GM21786 (cell line): Measurements from ENCODE around the gene GPR150.

Source experiments
- ATAC-seq: cut with Tn5 transposase; IDR thresholded peaks from one replicate; pipeline ENCODE4 v1.9.1; 2021; ENCODE audit not compliant: unreplicated experiment

Gene GPR150

DNA sequence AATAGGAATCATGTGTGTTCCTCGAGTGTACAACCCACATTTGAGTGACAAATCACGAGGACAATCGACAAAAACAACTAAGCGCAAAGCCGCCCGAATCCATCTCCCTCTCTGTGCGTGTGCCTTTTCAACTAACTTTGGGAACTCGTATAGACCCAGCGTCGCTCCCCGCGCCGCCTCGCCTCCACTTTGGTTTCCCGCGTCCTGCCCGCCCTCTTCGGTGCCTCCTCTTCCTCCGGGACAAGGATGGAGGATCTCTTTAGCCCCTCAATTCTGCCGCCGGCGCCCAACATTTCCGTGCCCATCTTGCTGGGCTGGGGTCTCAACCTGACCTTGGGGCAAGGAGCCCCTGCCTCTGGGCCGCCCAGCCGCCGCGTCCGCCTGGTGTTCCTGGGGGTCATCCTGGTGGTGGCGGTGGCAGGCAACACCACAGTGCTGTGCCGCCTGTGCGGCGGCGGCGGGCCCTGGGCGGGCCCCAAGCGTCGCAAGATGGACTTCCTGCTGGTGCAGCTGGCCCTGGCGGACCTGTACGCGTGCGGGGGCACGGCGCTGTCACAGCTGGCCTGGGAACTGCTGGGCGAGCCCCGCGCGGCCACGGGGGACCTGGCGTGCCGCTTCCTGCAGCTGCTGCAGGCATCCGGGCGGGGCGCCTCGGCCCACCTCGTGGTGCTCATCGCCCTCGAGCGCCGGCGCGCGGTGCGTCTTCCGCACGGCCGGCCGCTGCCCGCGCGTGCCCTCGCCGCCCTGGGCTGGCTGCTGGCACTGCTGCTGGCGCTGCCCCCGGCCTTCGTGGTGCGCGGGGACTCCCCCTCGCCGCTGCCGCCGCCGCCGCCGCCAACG lies at the start of gene GPR150:
GPR150 (plus strand) TSS at position 58 of the 840 bp plus-strand sequence; CDS start at position 247, 189 bp downstream.
- peak; percentile 53 for ATAC-seq

DNA sequence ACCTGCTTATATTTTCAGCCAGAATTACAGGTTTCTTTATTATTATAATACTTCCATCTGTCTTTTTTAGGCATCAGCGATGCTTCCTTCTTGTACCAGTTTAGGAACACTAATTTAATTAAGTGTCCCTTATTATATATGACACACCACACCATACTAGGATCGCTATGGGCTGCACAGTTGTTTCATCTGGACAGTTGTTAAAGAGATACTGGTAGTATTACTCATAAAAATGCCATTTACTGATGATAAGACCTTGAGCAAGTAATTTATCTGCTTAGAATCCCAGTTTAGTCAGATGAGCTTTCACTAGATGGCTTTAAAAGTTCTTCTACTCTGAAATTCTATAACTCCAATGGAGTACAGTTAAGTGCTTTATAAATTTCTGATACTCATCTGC lies 47.9 kb upstream of the GPR150 start:
- no peak for ATAC-seq

DNA sequence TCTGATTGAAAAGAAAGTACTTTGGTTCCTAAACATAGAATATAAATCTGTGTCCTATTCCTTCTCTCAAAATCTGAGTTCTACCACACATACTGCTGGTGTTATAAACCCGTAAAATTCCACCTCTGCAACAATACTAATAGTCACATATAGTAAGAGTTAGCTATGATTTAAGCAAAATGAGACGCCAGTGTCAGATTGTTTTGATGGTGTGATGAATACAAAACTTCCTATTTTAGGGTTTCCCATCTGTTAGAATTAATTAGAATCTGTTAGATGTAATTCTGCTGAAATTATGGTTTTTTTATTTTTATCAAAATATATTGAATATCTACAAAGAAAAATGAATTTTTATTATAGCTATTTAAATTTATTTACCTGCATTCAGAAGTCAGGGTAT lies 38.3 kb upstream of the GPR150 start:
- ATAC-seq: no peak

DNA sequence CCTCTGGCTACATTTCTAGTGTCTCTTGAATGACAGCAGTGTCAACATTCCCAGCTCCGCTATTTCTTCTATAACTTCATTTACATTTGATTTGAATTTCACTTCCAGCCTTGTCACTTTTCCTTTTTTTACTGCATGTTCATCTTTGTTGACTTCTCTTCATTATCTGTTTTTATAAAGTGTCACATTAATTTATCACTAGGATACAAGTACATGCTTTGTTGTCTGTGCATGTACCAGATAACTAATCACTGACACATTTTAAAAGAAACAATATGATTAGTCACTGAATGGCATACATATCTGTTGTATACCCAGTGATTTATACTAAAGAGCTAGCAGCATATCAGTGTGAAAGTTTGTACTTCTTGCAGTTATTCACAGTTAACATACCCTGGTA lies 35.9 kb upstream of the GPR150 start:
- ATAC-seq: no peak

DNA sequence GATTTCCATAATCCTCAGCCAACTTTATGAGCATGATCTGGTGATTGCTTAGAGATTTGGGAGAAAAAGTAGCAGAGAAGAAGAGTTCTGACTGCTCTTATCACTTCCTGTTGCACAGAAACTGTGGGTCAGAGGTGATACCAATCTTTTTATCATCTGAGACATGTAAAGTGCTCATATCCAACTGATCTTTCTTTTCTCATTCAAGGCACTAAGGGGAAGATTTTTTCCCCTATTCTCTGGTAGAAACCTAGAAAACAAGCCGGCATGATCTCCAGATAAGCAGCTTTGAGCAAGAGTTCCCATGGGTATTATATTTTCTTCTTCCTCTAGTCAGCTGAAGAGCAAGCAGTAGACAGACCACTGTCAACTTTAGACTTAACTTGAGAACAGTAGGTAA lies 29.0 kb upstream of the GPR150 start:
- no peak for ATAC-seq

DNA sequence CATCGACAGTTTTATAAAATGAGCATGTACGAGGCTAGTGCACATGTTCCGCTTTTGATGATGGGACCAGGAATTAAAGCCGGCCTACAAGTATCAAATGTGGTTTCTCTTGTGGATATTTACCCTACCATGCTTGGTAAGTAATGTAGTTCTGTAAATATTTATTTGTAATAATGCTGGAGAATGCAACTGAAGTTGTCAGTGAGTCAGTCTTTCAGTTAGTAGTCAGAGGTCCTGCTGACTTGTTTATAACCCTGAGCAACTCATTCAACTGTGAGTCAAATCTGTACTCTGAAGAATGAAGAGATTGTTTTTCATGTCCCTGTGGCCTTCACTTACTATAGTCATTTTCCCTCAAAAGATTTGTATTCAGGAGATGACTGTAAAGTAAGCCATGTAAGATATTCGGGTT lies 28.4 kb upstream of the GPR150 start:
- peak; percentile 88 for ATAC-seq

DNA sequence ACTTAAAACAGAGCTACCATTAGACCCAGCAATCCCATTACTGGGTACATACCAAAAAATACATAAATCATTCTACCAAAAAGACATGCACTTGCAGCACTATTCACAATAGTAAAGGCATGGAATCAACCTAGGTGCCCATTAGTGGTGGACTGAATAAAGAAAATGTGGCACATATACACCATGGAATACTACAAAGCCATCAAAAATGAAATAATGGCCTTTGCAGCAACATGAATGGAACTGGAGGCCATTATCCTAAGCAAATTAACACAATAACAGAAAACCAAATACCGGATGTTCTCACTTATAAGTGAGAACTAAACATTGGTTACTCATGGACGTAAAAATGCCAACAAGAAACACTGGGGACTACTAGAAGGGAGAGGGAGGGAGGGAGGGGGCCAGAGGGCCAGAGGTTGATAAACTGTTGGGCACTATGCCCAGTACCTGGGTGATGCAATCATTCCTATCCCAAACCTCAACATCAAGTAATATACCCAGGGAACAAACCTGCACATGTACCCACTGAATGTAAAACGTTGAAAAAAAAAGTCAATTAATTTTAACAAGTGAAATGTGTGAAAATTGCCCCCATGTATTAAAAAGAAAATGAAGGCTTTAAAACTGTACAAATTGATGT lies 24.5 kb upstream of the GPR150 start:
- ATAC-seq: no peak

DNA sequence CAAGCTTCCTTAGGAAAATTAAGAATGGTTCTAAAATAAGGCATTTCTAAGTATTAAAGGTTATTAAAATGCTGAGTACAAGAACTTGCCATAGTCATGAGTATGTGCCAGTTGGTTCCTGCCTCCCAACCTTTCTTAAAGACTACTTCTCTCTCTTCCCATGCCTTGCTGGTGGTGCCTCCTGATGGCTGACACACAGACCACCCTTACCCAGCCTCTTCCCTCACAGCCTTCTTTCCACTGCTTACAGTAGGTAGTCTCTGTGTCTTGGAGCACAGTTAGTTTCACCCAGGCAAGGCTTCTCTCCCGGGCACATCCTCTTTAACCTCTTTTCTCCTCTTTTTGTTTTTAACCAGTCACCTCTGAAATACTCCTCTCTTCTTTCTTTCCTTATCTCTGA lies 20.6 kb upstream of the GPR150 start:
- no peak for ATAC-seq

DNA sequence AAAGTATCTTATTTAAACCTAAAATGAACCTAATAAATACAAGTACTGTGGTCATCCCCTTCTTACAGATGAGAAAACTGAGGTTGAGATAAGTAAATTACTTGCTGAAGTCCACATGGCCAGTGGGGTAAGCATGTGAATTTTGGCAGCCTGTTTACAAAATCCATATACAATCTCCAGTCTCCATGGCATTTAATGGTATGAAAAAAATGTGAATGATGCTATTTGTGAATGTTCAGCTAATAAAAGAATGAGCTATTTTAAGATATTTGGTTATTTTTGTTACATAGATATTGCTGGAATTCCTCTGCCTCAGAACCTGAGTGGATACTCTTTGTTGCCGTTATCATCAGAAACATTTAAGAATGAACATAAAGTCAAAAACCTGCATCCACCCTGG lies 19.3 kb upstream of the GPR150 start:
- no peak for ATAC-seq

DNA sequence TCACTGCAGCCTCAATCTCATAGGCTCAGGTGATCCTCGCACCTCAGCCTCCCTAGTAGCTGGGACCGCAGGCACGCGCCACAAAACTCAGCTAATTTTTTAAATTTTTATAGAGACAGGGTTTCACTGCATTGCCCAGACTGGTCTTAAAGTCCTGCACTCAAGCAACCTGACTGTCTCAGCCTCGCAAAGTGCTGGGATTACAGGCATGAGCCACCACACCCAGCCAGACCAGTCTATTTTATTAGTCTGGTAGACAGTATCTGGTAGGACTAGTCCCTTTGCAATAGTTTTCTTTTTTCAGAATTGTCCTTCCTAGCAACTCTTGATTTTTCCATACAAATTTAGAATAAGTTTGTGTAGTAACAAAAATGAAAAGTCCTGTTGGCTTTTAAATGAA lies 14.1 kb upstream of the GPR150 start:
- no peak for ATAC-seq

DNA sequence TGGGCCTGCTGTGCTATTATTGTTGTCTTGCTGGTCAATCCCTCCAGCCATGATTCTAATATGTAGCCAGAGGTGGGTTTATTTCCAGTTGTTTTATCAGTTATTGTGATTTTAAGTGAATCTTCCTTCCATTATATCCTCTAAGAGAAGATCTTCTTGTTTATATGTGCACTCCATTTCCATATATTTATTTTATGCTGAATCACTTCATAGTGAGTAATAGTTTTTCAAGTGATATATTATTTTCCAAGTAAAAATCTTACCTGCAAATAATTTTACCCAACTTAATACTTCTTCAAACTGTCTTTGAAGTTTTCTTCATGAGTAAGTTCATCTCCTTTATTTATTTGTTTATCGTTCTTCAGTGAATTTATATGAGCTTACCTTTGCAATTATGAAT lies 13.5 kb upstream of the GPR150 start:
- no peak for ATAC-seq

DNA sequence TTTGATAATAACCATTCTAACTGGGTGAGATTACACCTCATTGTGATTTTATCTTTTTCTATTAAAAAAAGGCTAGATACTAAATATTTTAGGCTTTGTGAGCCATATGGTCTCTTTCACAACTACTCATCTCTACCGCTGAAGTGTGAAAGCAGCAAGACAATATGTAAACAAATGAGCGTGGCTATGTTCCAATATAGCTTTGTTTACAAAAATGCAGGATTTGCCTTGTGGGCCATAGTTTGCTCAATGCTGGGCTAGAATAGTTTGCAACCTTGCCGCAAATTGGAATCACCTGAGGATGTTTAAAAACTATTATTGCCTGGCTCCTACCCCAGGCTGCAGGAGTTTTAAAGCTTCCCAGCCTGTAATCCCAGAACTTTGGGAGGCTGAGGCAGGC lies 10.2 kb upstream of the GPR150 start:
- ATAC-seq: no peak

DNA sequence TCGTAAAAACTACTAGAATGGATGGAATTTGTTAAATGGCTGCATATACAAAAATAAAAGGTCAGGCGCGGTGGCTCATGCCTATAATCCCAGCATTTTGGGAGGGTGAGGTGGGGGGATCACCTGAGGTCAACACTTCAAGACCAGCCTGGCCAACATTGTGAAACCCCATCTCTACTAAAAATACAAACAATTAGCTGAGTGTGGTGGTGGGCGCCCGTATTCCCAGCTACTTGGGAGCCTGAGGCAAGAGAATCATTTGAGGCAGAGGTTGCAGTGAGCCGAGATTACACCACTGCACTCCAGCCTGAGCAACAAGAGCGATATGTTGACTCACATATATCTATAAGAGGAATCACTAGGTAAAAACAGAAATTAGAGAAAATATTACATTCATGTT lies 9.3 kb upstream of the GPR150 start:
- ATAC-seq: no peak

DNA sequence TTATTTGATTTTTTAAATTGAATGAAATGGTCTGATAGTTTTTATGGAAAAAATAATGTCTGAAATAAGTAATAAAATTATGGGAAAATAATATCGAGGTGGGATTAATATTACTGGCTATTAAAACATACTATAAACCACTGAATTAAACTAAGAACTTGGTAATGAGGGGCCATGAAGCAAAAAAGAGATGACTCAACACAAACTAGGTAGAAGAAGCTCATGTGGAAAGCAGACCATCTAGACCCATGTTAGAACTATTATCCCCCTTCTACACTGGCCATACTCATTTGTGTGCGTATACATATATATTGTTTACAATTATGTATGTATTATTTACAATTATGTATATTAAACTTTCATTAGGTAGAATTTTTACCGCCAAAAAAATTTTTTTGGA lies 8.5 kb upstream of the GPR150 start:
- ATAC-seq: no peak

DNA sequence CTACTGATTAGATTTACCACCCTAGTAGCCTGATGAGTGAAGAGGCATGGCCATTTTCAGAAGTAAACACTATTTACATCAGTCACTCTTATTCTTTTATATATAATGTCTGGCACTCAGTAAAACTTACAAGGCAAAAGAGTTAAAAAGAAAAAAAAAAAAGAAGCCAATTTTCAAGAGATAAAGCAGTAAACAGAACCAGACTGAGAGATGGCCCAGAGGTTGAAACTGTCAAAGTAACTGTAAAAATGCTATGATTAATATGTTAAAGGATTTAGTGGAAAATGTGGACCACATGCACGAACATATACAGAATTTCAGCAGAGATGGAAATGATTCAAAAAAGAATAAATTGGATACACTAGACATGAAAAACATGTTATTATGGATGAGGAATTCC lies 6.4 kb upstream of the GPR150 start:
- no peak for ATAC-seq

DNA sequence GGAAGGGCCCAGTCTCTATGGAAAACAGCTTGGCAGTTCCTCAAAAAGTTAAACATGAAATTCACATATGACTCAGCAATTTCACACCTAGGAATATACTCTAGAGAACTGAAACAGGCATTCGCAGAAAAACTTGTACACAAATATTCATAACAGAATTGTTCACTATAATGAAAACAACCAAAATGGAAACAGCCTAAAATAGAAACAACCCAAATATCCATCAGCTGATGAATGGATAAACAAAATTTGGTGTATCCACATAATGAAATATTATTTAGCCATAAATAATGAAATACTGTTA lies 4.8 kb upstream of the GPR150 start:
- ATAC-seq: peak; percentile 51

DNA sequence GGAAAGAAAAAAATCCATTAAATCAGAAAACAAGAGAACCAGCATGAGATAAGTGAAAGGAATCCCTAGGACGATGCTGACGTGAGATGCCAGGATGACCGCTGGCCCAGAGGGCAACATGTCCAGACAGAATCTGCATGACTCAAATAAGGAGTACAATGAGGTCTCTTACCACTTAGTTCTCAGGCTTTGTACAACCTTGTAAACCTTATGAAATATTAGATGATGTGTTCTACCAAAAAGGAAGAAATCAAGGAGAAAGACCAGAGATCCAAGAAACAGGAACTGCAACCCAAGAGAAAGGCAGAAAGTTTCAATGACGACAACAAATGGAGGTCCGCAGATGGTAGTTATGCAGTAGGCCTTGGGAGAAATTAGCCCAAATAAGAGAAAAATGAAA lies 2.8 kb upstream of the GPR150 start:
- no peak for ATAC-seq

DNA sequence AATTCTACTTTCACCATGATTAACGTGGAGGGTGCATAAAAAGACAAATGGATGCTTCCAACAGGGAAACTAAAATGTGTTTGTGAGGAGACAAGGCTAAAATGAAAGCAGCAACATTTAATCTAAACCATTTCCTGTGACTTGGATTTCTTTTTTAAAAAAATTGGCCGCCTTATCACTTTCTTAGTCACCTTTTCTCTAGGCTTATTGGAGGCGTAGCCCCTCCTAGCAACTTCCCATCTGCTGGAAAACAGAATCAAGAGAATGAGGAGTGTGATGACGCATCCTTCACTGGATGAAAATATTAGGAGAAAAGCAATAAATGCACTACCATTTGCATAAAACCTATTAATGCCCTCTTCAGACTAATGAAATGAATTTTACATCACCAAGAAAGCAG lies 791 bp upstream of the GPR150 start:
- no peak for ATAC-seq

DNA sequence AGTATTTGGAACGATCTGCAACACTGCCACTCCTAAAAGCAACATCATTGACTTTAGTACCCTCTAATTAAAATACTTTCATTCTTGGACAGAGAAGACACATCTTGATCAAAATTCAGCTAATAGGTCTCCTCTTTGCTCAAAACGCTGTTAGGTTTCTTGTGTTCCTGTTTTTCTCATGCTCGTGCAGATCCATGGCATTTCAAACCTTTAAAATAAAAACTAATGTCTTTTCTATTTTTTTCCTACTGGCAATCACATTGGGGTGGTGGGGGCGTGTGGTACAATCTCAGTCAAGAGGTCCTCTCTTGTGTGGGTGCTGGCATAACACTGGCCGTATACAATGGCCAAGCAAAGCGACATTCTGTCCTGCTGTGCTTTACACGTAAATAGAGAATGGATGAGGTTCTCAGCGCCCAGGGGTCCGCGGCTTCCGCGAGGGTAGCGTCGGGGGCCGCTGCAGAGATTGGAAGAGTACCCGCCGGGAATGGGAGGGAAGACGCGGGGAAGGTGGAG lies 315 bp upstream of the GPR150 start:
- ATAC-seq: no peak

DNA sequence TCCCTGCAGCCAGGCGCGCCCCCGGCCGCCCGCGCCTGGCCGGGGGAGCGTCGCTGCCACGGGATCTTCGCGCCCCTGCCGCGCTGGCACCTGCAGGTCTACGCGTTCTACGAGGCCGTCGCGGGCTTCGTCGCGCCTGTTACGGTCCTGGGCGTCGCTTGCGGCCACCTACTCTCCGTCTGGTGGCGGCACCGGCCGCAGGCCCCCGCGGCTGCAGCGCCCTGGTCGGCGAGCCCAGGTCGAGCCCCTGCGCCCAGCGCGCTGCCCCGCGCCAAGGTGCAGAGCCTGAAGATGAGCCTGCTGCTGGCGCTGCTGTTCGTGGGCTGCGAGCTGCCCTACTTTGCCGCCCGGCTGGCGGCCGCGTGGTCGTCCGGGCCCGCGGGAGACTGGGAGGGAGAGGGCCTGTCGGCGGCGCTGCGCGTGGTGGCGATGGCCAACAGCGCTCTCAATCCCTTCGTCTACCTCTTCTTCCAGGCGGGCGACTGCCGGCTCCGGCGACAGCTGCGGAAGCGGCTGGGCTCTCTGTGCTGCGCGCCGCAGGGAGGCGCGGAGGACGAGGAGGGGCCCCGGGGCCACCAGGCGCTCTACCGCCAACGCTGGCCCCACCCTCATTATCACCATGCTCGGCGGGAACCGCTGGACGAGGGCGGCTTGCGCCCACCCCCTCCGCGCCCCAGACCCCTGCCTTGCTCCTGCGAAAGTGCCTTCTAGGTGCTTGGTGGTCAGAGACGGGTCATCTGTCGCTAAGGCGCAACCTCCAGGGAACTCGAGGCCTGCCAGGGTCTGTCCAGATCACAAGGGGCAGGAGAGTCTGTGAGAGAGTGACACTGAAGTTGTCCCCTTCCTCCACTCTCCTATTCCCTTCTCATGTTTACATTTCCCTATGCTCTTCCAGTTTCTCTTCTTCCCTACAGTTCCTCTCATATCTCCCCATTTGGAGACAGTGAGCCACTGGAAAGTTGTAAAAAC lies 1.3 kb downstream of the GPR150 start:
- peak; percentile 35 for ATAC-seq

DNA sequence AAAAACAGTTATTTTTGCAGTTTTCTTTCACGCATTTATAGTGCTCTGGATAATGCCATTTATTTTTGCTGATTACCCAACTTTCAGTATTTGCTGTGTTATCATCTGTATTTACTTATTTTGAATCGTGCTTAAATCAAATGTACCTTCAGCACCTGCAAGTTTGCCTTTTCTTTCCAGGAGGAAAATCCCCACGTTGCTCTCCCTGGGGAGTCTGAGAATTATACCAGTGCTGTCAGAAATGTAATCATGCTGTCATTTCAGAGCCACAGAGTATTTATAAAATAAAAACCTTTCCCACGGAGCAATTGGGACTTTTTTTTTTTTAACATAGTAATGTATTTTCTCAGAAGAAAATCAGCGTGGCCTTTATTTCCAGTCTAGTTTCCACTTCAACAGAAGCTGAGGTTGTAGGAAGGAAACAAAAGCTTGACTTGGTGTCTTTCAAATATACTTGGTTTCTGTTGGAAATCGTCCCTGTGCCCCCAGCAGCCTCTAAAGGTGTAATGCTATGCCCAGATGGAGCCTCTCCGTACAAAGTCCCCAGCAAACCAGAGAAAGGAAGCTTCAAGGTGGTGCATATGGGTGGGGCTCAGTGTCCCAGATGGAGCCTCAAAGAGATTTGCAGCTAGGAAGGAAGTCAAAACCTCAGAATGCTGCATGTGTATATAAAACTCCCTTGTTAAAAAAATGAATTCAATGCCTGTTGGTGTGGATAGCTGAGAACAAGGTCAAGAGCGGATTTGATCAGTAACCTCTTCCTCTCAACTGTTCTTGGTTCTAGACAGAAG lies 2.1 kb downstream of the GPR150 start:
- no peak for ATAC-seq
